ENCODE measurements around the gene NAGA.

GRCh38 chr22:42066937-42067336 is 3.7 kb downstream of the NAGA start:
- TF ChIP-seq CTCF (IDR thresholded peaks at IDR 0.05; ENCODE audit: low read depth, low read length, poor library complexity, severe bottlenecking) (no peak), EZH2phosphoT487 (IDR thresholded peaks at IDR 0.05; ENCODE audit: borderline replicate concordance, low read length) (no peak)

Measured in DOHH2 (cell line).